ENCODE data around the gene FYN.

The FYN gene

DNA sequence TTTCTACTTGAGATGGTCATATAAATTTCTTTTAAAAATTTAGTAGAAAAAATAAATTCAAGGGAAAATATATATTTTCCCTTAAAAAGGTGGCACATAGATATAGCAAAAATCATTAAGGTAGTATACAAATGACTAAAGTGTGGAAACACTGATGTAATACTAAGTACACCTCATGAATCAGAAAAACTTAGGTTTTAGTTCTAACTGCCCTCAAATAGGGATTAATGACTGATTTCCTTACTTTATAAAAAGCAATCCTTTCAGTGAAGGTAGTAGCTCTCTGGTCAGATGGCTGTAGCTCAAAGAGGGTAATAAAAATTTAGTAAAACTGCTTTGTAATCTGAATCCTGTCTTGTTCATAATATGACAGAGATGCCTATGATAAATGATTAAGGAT is 63.5 kb downstream of the FYN start:
- no peak for DNase-seq (ENCODE audit: low read depth in 1 of 2, low spot score in 1 of 2)

DNA sequence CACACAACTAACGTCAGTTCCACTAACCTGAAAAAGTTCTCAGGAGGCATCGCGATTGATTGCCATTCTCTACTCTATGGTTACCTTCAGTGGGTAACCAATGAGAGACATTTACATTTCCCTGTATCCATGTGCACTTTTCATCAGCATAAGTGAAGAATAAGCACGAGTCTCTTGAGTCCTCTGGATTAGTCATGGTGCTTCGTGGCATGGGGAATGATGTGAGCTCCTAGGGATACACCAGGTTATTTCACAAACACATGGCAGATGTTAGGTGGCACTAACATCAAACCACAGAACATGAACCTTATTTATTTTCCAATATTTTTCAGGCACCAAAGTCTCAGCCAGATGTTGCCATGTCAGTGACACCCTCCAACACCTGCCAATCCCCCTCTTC is 64.0 kb downstream of the FYN start:
- no peak for DNase-seq (ENCODE audit: low read depth in 1 of 2, low spot score in 1 of 2)

DNA sequence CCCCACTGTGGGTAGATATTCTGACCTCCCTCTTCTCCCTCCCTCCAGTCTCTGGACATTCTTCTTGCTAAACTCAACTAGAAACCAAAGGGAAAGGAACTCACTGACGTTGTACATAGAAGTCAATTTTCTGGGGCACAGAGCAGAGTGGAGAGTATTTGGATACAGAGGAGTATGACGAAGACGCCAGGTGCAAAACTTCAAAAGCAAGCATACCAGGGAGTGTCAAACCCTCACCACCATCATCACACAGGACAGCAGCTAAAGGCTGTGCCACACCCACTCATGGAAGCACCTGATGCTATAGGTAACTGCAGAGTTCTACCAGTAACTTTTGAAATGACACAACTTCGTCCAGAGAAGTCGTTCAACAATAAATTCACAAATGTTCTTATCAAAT is 64.8 kb downstream of the FYN start:
- no peak for DNase-seq (ENCODE audit: low read depth in 1 of 2, low spot score in 1 of 2)

DNA sequence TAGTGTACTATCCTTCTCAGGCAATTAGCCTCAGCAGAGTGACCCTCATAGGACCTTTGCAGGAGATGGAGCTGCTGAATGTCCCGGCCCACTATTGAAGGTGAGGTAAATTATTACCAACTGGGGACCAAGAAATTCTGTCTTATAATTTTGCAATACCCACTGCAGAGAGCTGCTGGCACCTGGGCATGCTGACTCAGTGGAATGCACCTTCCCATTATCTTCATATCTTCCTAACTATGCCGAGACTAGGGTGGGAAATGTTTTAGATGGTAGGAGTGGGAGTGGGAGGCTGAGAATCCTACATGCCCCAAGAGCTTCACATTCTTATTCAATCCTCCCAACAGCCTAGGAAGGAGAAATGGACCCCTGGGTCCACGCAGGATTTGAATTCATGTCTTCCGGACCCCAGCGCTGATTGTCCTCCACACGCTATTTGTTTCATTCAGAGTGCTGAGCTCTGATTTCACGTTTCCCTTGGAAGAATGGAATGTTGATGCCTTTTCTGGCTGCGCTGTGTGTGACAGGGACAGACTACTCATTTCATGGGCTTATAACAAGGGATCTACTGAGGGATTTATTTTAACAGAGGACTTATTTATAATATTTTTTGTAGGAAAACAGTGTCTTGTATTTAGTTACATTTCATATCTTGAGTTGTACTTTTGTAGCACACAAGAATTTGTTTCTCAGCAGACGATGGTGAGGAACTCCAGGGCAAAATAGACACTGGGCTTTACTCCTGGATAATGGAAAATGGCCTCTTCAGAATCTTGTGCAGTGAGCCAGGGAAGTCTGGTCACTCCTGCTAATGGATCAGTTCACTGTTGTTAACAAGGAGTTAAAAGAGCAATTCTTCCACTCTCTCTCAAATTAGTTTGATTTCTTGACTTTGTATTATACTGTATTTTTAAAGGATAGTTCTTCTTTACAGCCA is 66.4 kb downstream of the FYN start:
- no peak for DNase-seq (ENCODE audit: low read depth in 1 of 2, low spot score in 1 of 2)

DNA sequence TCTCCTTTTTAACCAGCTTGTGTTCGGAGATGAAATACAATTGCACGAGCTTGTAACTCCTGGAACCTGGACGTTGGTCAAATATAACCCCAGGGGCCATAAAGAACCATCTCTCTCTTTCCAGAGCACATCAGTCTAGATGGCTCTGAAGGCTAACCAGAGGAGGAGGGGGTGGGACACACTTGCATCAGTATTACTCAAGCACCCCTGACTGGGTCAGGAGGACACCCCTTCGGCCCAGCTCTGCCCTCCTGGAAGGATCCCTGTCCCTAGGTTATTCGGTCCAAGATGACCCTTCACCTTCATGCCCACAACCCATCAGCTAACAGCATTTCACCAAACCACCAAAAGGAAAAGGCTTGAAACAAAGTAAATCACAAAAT is 67.1 kb downstream of the FYN start:
- no peak for DNase-seq (ENCODE audit: low read depth in 1 of 2, low spot score in 1 of 2)

DNA sequence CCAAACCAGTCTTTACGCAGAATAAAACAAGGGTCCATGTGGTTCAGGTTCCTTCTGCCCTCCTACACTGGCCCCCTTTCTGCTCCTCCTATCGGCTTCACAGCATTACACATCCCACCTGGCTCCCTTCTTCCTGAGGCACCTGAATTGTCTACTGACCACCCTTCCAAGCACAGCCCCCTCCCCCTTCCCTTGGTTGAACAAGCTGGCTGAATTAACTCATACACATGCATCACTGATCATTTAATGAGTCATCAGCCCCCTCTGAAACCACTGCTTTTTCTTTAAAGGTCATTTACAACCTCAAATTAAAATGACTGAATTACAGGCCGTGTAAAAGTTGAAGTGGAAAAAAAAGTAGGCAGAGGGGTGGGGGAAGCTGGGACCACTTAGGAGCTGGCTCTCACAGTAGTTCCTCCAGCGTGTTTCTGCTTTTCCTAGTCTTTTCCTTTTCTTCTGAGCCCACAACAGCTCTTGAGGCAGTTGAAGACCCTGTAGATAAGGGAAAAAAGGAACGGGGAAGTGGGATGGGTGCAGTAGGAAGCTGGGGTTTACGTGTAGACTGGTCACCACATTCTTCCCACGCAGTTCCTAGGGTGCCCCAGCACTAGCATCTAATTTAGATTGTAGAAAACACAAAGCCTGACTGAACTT is 67.6 kb downstream of the FYN start:
- no peak for DNase-seq (ENCODE audit: low read depth in 1 of 2, low spot score in 1 of 2)

DNA sequence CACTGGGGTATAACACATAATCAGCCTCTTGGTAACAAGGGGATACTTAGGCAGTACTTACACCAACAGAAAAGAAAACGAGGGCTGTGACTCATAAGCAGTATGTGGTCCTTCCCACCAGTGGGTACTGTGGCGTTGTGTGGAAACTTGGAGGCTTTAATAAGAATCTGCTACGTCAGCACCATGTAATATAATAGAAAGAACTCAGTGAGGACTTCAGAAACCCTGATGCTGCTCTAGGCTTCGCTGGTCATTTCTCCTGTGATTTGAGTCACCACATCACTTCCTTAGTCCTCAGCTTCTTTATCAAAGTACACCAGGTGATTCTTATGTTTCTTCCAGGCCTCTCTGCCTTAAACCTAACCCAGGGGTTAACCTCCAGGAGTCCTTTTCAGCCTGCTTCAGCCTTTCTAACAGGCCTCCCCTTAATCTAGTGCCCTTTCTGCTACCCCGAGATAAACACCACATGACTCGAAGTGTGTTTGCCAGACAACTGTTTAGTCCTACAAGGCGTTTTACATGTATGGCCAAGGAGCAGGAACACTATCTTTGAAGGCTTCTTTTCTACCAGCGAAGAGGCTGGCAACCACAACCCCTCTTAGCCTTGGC is 68.5 kb downstream of the FYN start:
- peak; percentile 34 to 51 for DNase-seq (ENCODE audit: low read depth in 1 of 2, low spot score in 1 of 2)

DNA sequence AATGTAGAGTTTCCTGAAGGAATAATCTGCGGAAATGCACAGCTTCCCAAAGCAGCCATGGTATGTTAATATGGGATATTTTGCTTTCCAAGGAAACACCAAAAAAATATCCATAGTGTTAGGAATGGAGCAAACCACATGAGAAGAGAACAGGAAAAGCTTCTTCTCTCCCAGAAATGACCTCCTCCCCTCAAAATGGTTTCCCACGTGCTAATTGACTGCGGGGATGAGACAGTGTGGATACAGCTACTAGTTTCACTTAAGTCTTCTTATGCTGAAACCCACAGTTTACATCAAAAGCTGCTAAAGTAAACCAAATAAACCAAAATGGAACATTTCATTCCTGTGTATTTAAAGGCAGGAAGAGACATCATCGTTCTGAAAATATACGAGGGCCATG is 69.4 kb downstream of the FYN start:
- DNase-seq (ENCODE audit: low read depth in 1 of 2, low spot score in 1 of 2): no peak

DNA sequence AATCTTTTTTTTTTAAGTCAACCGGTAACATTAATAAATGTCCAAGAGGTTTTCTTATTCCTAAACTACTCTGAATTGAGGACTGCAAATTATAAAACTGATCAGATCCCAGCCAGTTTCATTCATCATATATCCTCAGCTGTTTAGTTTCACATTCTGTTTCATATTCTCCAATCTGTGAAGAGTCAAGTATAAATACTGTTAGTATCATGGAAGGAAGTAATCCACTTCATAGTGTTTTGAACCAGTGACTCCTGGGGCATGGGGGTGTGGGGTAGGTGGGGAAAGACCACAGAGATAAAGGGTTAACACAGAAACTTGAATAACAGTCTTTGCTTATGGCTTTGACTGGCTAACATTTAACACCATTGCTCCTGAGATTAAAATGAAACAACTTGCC is 69.9 kb downstream of the FYN start:
- no peak for DNase-seq (ENCODE audit: low read depth in 1 of 2, low spot score in 1 of 2)

DNA sequence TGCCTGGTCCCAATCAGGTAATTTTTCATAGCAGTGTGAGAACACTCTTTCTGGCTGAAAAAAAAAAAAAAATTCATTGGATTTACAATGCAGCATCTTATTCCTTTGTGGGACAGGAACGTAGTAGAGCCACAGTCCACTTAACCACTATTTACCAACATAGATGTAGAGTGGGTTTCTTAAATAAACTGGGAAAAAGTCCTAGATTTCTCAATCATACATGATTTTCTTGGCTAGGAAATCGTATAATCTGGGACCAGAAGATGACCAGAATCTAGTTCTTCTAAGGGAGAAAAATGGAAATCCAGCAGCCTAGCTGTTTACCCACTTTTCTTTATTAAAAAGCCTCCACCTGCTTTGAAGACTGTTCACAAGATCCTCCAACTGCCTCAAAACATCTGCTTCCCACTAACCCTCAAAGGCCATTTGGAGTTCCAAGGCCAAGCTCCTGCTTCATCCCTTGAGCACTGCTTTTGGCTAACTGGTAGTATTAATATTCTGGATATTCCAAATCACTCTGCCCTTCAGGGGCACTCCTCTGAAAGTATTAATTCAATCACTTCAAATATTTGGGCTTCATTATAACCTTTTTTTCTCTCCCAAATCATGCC is 70.4 kb downstream of the FYN start:
- no peak for DNase-seq (ENCODE audit: low read depth in 1 of 2, low spot score in 1 of 2)

DNA sequence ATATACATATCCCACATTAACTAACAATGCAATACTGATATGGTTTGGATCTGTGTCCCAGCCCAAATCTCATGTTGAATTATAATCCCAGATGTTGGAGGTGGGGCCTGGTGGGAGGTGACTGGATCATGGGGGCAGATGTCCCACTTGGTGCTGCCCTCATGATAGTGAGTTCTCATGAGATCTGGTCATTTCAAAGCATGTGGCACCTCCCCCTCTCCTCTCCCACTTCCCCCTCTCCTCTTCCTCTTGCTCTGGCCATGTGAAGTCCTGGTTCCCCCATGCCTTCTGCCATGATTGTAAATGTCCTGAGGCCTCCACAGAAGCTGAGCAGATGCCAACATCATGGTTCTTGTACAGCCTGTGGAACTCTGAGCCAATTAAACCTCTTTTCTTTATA is 71.2 kb downstream of the FYN start:
- no peak for DNase-seq (ENCODE audit: low read depth in 1 of 2, low spot score in 1 of 2)

DNA sequence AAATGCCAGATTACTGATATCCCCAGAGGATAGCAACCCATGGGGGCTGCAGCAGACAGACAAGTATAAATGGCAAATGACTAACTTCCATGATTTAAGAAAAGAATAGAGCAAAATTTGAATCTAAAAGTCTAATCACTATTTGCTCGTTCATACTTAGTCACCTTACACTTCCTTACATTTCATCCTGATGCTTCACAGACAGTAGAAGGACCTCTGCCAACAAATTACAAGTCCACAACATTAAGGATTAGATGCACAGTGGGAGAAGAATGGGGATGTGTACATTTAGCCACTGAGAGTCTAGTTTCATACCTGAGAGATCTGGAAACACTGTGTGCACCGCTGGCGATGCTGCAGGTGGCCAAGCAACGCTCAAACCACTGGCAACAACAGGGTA is 72.4 kb downstream of the FYN start:
- no peak for DNase-seq (ENCODE audit: low read depth in 1 of 2, low spot score in 1 of 2)

DNA sequence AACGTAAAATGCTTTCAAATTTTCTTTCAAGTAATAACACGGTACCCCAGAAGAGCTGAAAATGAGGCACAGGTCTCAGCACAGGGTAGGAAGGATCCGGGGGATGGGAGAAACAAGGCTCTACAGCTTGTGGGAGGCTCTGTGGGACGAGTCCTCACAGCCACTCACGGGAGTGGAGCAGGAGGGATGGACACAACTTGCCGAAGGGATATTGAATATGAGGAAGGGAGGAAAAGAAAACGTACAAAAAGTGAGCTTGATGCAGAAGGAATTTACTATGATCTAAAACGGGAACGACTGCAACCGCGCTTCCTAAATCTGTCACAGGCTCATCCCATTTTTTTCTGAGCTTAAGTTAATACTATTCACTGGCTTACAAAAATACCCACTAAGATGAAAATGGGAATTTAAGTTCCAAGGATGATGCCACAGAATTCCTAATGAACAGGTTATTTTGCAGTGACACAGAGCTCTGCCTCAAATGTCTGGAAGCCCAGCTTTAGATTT is 72.9 kb downstream of the FYN start:
- DNase-seq (ENCODE audit: low read depth in 1 of 2, low spot score in 1 of 2): no peak

DNA sequence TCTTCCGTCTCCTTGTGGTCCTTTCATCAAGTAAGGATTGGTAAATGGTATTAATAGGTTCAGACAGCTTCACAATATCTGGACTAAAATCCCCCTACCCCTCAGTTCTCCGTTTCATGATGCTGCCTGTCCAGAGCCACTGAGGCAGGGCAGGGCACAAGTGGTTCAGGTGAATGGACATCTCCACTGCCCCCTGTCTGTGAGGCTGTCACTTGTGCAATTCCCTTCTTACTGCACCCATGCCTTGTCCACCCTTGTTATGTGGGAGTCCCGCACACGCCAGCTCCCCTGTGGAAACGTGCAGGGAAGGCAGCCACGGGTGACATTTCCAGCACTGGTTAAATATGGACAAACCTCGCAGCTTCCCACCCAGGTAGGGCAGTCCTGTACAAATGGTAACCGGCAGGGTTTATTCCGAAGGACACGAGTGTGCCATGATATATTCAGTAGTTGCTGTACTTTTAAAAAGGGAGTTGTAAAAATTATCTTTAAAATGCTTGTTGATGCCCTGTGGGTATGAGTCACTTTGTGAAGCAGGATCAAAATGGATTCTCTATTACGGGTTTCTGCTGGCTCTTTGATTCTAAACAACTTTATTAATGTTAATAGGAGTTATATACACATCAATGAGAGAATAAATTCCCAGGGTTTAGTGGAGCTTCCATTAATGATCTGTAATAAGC is 73.5 kb downstream of the FYN start:
- DNase-seq (ENCODE audit: low read depth in 1 of 2, low spot score in 1 of 2): no peak

DNA sequence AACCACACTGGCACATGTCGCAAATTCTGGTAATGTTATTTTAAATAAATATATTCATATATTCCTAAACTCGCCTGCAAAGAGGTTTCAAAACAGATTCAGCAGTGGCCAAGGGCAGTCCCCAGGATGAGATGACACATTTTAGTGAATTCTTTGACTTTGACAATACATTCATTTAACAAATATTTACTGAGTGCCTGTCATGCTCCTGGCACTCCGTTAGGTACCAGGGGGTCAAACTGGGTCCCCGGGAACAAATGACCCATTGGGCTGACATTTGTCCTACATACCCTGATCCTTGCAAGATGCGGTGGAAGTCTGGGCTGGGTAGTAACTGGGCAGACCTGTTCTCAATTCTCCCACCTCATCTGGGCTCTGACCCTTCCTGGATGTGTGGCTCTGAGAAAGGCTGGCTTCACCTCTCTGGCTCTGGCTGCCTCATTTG is 74.9 kb downstream of the FYN start:
- DNase-seq (ENCODE audit: low read depth in 1 of 2, low spot score in 1 of 2): no peak

DNA sequence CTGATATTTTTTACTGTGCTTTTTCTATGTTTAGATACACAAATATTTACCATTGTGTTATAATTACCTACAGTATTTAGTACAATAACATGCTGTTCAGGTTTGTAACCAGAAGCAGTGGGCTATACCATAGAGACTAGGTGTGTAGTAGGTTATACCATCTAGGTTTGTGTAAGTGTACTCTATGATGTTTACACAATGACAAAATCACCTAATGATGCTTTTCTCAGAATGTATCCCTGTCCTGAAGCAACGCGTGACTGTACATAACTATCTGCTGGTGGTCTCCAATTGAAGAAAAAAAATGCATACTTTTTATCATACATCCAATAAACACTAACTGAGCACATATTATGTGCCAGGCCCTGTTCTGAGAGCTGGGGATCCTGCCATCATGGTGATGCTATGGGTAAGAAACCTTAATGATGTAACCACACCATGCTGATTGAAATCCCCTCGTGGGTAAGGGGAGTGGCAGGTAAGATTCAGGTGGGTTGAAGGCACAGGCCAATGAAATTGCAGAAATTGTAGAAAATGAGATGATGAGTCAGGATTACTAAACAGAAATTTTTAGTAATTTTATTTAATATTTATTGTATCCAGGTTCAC is 76.8 kb downstream of the FYN start:
- no peak for DNase-seq (ENCODE audit: low read depth in 1 of 2, low spot score in 1 of 2)

DNA sequence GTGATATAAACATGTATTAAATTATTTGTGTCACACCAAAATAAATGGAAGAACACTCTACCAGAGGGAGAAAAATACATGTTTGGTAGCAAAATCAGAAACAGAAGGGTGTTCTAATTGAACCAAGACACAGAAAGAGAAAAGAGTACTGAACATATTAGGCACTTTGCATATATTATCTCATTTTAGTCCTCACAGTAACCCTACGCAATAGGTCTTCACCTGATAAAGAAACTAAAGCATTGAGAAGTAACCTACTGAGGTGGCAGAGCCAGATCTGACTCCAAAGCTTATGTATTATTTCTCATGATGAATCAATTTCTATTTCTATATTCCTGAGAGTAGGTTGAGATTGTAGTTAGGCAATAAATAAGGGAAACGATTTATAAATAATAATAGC is 77.7 kb downstream of the FYN start:
- DNase-seq (ENCODE audit: low read depth in 1 of 2, low spot score in 1 of 2): no peak

DNA sequence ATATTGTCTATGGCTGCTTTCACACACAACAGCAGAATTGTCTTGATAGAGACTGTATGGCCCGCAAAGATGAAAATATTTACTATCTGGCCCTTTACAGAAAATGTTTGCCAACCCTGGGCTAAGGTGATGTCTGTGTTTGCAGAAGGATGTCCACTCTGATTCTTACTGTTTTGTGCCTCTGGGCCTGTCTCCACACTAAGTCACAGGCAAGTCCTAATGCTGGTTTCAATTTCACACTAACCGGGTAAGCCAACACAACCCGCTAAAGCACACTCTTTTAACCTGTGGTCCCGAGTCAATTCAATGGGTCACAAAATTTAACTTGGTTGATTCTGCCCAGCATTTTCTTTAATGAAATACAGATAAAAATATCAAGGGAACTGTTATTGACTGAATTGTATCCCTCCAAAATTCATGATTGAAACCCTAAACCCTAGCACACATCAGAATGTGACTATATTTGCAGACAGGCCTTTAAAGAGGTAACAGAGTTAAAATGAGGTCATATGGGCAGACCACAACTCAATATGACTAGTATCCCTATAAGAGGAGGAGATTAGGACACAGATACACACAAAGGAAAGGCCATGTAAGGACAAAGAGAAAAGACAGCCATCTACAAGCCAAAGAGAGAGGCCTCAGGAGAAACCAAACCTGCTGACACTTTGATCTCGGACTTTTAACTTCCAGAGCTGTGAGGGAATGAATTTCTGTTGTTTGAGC is 78.4 kb downstream of the FYN start:
- no peak for DNase-seq (ENCODE audit: low read depth in 1 of 2, low spot score in 1 of 2)

DNA sequence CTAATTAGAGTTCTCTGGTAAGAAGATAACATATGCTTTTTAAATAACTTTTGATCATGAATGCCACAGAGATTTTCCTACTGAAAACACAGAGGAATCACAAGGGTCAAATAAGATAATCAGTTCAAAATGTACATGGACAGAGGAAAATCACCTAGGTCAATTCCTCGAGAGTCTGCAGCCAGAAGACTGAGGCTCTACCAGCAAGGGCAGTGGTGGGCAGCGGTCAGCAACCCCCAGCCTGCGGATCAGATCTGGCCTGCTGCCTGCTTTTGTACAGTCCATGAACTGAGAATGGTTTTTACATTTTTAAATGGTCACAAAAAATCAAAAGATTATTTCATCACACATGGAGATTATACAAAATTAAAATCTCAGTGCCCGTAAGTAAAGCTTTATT is 79.0 kb downstream of the FYN start:
- no peak for DNase-seq (ENCODE audit: low read depth in 1 of 2, low spot score in 1 of 2)

DNA sequence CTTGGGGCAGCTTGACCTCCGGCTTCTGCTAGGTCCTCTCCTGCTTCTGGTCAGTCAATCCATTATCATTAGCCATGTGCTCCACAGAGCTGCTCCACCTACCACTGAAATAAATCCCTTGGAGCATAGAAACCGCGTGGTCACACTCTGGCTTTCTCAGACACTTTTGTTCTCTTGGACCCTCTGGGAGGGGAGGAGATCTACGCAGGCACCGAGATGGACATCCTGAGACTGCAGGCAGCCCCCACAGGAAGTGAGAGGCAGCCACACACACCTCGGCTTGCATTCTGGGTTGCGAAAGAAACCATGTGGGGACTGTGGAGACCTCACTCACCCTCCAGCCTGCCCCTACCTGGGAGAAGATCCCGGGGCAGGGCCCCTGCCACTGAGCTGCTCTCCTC is 79.5 kb downstream of the FYN start:
- DNase-seq (ENCODE audit: low read depth in 1 of 2, low spot score in 1 of 2): no peak
